Measurements from ENCODE around the gene TMEM132D.
"Not testable (repeated sequence)": the region's sequence is repeated elsewhere in the genome, so short reads cannot be mapped to it uniquely, and the experiment has no call there.

The TMEM132D gene

GRCh38 chr12:129052373-129052772 is 851.5 kb downstream of the TMEM132D start:
- no peak for TF ChIP-seq CTCF (conservative IDR thresholded peaks at IDR 0.05; ENCODE audit: low read depth)
- ChIA-PET POLR2A (ENCODE audit: low non-redundant PET) (no interaction called here), CTCF (no interaction called here)
- DNase-seq (ENCODE audit: low spot score) = no peak
- no peak overlapping the region for H3K27ac ChIP-seq

GRCh38 chr12:129049917-129050316 is 853.9 kb downstream of the TMEM132D start:
- no peak overlapping the region for H3K27ac ChIP-seq
- TF ChIP-seq CTCF (conservative IDR thresholded peaks at IDR 0.05; ENCODE audit: low read depth) = no peak
- ChIA-PET POLR2A (ENCODE audit: low non-redundant PET) (no interaction called here), CTCF (no interaction called here)
- no peak for DNase-seq (ENCODE audit: low spot score)

- CTCF ChIA-PET; POLR2A ChIA-PET (ENCODE audit: low non-redundant PET); H3K27ac ChIP-seq; DNase-seq (ENCODE audit: low spot score): not testable (repeated sequence)
Measured at GRCh38 chr12:129043334-129043733, 860.5 kb downstream of the TMEM132D start.

GRCh38 chr12:129036135-129036534 is 867.7 kb downstream of the TMEM132D start:
- no peak for DNase-seq (ENCODE audit: low spot score)
- no peak overlapping the region for H3K27ac ChIP-seq
- no peak for TF ChIP-seq CTCF (conservative IDR thresholded peaks at IDR 0.05; ENCODE audit: low read depth)
- CTCF ChIA-PET = no interaction called here
- POLR2A ChIA-PET (ENCODE audit: low non-redundant PET) = no interaction called here

- no peak for DNase-seq (ENCODE audit: low spot score)
- POLR2A ChIA-PET (ENCODE audit: low non-redundant PET) = no interaction called here
- H3K27ac ChIP-seq = no peak overlapping the region
- no peak for TF ChIP-seq CTCF (conservative IDR thresholded peaks at IDR 0.05; ENCODE audit: low read depth)
- CTCF ChIA-PET = interaction anchor here (0.5 kb wide), 1 partner anchor 1233 kb away, joined by 3 read pairs; no protein-coding TSS in a partner anchor
Measured at GRCh38 chr12:129034558-129035289, 869.1 kb downstream of the TMEM132D start.

GRCh38 chr12:129028844-129029243 is 875.0 kb downstream of the TMEM132D start:
- ChIA-PET CTCF (no interaction called here), POLR2A (ENCODE audit: low non-redundant PET) (no interaction called here)
- no peak for DNase-seq (ENCODE audit: low spot score)
- TF ChIP-seq CTCF (conservative IDR thresholded peaks at IDR 0.05; ENCODE audit: low read depth) = no peak
- H3K27ac ChIP-seq = no peak overlapping the region

- ChIA-PET POLR2A (ENCODE audit: low non-redundant PET) (no interaction called here), CTCF (no interaction called here)
- TF ChIP-seq CTCF (conservative IDR thresholded peaks at IDR 0.05; ENCODE audit: low read depth) = no peak
- H3K27ac ChIP-seq = no peak overlapping the region
- no peak for DNase-seq (ENCODE audit: low spot score)
Measured at GRCh38 chr12:129025055-129025454, 878.8 kb downstream of the TMEM132D start.

All from RWPE1 (cell line).